HFF-Myc (cell line): Measurements from ENCODE around the gene OR2H2.

Experiments
- DNase-seq: peaks from one replicate; pipeline ENCODE4 v3.0.0-alpha.2; 2011; ENCODE audit warnings: low read depth; ENCODE audit errors: extremely low read depth
- H3K4me3 ChIP-seq: replicated peaks from 2 replicates; pipeline ENCODE4 v1.5.1; 2011; ENCODE audit warnings: low read depth, mild to moderate bottlenecking, control low read depth, low read length
- TF ChIP-seq, protein P1 (sequence below): IDR thresholded peaks from 2 replicates; pipeline ENCODE4 v1.5.1; 2012; ENCODE audit warnings: mild to moderate bottlenecking, low read depth, low read length, control low read depth; ENCODE audit errors: missing control alignments

OR2H2 gene

DNA sequence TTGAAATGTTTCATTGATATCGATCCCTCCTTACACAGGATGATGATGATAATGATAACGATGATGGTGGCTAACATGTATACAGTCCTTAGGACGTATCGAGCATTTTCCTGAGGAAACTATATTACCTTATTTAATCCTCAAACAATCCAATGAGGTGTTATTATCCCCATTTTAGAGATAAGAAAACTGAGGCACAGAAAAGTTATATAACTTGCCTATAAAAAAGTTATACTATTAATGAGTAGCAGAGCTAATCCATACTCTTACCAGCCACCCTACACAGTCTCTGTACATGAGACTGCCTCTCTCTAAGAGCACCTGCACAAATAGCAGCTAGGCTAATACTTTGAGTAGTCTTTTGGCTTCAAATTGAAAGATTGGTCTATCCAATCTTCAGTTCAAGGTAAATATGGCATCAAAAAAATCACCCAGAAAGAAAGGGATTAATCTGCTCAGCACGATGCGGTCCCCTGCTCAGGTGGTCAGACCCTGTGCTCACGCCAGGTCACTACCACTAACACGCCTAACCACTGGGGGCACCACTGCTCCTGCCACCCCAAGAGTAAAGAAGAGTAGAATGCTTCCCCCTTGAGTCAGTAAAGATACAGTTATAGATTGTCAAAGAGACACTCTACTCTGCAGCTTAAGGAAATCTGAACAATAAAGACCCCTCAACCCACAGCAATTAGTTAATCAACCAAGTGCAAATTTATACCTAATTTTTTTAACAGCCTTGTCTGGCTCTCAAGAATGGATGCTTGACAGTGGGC is 33.0 kb downstream of the OR2H2 start:
- DNase-seq = no peak

DNA sequence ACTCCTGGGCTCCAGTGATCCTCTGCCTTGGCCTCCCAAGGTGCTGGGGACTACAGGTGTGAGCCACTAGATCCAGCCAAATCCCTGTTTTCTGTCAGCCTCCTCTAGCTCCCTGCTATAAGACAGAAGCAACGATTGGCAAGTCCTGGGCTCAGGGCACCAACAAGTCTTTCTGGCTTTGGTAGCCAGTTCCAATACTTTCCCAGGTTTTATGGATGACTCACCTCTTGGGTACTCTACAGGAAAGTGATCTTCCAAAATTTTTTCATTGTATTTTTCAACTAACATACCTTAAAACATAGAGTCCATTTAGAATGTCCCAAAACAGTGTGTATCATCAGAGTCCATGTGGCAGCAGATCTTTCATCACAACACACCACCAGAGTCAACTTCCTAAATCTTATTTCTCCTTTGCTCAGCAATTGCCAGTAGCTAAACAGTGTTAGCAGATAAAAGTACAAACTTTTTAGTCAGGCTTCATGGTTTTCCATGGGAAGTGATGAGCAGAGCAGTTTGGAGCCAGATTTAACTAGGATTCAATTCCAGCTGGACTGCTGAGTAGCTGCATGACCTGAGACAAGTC is 34.7 kb downstream of the OR2H2 start:
- no peak for DNase-seq
- TF ChIP-seq, protein P1, sequence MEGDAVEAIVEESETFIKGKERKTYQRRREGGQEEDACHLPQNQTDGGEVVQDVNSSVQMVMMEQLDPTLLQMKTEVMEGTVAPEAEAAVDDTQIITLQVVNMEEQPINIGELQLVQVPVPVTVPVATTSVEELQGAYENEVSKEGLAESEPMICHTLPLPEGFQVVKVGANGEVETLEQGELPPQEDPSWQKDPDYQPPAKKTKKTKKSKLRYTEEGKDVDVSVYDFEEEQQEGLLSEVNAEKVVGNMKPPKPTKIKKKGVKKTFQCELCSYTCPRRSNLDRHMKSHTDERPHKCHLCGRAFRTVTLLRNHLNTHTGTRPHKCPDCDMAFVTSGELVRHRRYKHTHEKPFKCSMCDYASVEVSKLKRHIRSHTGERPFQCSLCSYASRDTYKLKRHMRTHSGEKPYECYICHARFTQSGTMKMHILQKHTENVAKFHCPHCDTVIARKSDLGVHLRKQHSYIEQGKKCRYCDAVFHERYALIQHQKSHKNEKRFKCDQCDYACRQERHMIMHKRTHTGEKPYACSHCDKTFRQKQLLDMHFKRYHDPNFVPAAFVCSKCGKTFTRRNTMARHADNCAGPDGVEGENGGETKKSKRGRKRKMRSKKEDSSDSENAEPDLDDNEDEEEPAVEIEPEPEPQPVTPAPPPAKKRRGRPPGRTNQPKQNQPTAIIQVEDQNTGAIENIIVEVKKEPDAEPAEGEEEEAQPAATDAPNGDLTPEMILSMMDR = no peak
- H3K4me3 ChIP-seq = no peak overlapping the region

More for the DNA sequence above, 33.0 kb downstream of the OR2H2 start:
- H3K4me3 ChIP-seq = no peak overlapping the region
- TF ChIP-seq, protein P1 = no peak

- DNase-seq = no peak
- TF ChIP-seq, protein P1 = no peak
- no peak overlapping the region for H3K4me3 ChIP-seq
Measured at GRCh38 chr6:29620630-29621029, 35.7 kb downstream of the OR2H2 start.

DNA sequence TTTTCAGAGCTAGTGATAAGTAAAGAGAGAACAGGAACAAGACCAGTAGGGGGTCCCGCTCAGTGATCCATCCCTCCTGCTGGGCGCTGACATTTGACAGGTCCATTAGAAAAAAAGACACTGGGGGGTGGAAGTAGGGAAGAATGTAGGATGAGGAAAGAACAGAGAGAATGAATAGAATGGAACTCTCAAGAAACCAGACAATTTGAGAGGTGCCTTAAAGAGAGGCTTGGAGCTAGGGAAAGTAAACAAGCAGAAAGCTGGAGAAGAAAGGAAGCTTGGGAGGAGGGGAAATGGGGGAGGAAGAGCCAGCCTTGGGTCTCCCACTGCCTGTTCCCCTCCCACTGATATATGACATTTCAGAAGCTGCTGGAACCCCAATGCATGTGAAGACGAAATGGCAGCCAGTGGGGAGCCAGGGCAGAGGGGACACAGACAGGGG is 39.6 kb downstream of the OR2H2 start:
- DNase-seq = no peak
- TF ChIP-seq, protein P1 = no peak
- no peak overlapping the region for H3K4me3 ChIP-seq

DNA sequence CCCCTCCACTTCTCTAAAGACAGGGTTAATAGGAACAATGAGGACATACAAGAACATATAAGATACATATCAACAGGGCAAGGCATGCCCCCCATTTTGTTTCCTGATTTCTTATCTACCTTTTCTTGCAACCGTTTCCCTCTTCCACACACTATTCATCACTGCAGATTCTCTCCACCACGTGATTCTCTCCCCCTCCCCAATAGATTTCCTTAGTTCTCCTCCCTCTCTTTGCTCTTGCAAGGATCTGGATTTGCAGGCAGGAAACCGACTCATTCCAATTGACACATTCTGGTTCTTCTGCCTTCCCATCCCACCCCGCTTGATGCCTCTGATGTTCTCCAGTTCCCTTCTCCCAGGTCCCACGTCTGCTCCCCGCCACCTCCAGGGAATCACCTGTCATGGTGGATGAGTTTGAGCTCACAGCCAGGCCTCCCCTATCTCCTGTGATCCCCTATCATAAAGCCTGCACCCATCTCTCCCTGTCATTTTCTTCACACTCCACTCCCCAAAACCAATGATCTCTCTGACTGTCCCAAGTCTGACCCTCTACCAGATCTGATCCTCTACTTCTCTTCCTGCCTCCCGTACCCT is 40.5 kb downstream of the OR2H2 start:
- TF ChIP-seq, protein P1 = no peak
- no peak for DNase-seq
- no peak overlapping the region for H3K4me3 ChIP-seq

- TF ChIP-seq, protein P1 = no peak
- DNase-seq = no peak
- peak overlapping the region; percentile 72 for H3K4me3 ChIP-seq
Measured at GRCh38 chr6:29626948-29627754, 42.2 kb downstream of the OR2H2 start.
